Measurements from ENCODE around the gene HSD17B1. TPM values are rescaled to one million over a fixed set of nuclear protein-coding genes. Genes with fewer than 3 reads are reported as not detected.

Gene HSD17B1
- total and polyA plus RNA-seq, 2 of the 4 experiments (the other 2 are of a cell fraction), result 0.72 to 1.4 TPM

GRCh38 chr17:42586514-42587230 is 33.9 kb downstream of the HSD17B1 start:
- H3K27ac ChIP-seq (ENCODE audit: insufficient read depth, low read length), result no peak overlapping the region
- no peak overlapping the region for H3K18ac ChIP-seq (ENCODE audit: low read depth, low read length)
- no peak overlapping the region for H2BK120ac ChIP-seq (ENCODE audit: low read depth, low read length)
- H3K27me3 ChIP-seq (ENCODE audit: control insufficient read depth, insufficient read depth, low read length), result no peaks in the 10 kb centered on the region
- peaks cover 17% of the 10 kb centered on the region; the same call in 1 of the 2 replicates for H4K20me1 ChIP-seq (ENCODE audit: insufficient read depth, low read length)
- H3K9me1 ChIP-seq (ENCODE audit: insufficient read depth, low read length), result no peaks in the 10 kb centered on the region; the same call in 1 of the 2 replicates
- ChIA-PET POLR2A (ENCODE audit: unreplicated experiment) (no interaction called here), CTCF (interaction anchor here (1.7 kb wide), 1 partner anchor 9 kb away, joined by 5 read pairs; the partner anchor contains the start of gene PSMC3IP)
- no peak overlapping the region for H3K4ac ChIP-seq (ENCODE audit: low read depth, low read length)
- H3K23ac ChIP-seq (ENCODE audit: low read depth, low read length), result no peak overlapping the region
- no peak overlapping the region for H2BK15ac ChIP-seq (ENCODE audit: low read depth, low read length)
- H4K8ac ChIP-seq (ENCODE audit: low read depth in 2 of 2, low read length in 2 of 2), result no peak overlapping the region
- DNase-seq (no peak), ATAC-seq (ENCODE audit: low read depth) (no peak)
- no peaks in the 10 kb centered on the region for H3K4me1 ChIP-seq (ENCODE audit: control insufficient read depth, insufficient read depth, low read length)
- BruUV-seq (replicated peaks), result no TSS peak
- H2AK9ac ChIP-seq (replicated peaks; ENCODE audit: low read depth, low read length, poor library complexity), result no peak overlapping the region
- H3K56ac ChIP-seq (ENCODE audit: extremely low read depth, insufficient read depth, low read length), result no peak overlapping the region
- in situ Hi-C loops (cut with MboI; ENCODE audit: low sequenced_read_pairs), result no loop called here
- no peak overlapping the region for H3K4me2 ChIP-seq (ENCODE audit: low read depth, low read length)
- no CpG with 5 or more reads among the region's 7 CpGs for WGBS, 2 experiments (ENCODE audit: extremely low coverage in 2 of 2, insufficient read length in 1 of 2)
- no peak overlapping the region for H3K4me3 ChIP-seq (ENCODE audit: insufficient read depth, low read depth, low read length)
- no peak overlapping the region for H2AK5ac ChIP-seq (ENCODE audit: low read depth, low read length)
- H4K5ac ChIP-seq (ENCODE audit: low read depth, low read length), result no peak overlapping the region
- no peak overlapping the region for H2BK5ac ChIP-seq (ENCODE audit: low read depth, low read length, poor library complexity, severe bottlenecking)
- no peak overlapping the region for H2BK20ac ChIP-seq (ENCODE audit: low read depth, low read length)
- no peak overlapping the region for H4K91ac ChIP-seq (ENCODE audit: insufficient read depth, low read depth, low read length)
- no peak overlapping the region for H2AFZ ChIP-seq (replicated peaks; ENCODE audit: low read length, poor library complexity)
- 0 out of 4 replicates have a peak, but pooled peaks cover 4 to 9% of the 10 kb centered on the region in 2 experiments for H3K79me1 ChIP-seq (ENCODE audit: low read depth in 1 of 2, low read length in 2 of 2)
- H3K36me3 ChIP-seq (ENCODE audit: control insufficient read depth, insufficient read depth, low read length), result peaks cover 67% of the 10 kb centered on the region
- intact Hi-C loops (cut with micrococcal nuclease), result no loop called here
- no peak overlapping the region for H3K14ac ChIP-seq (replicated peaks; ENCODE audit: low read depth, low read length)
- dilution Hi-C loops (cut with HindIII; ENCODE audit: low sequenced_read_pairs, unreplicated experiment), result no loop called here
- no peaks in the 10 kb centered on the region for H3K9me3 ChIP-seq (ENCODE audit: control insufficient read depth, insufficient read depth, low read length)
- no peak overlapping the region for H3K9ac ChIP-seq (ENCODE audit: low read depth, low read length)
- TF ChIP-seq USF2 (IDR thresholded peaks at IDR 0.05; ENCODE audit: low read depth, low read length), result no peak
- no peak for TF ChIP-seq CEBPB (IDR thresholded peaks at IDR 0.05; ENCODE audit: low read depth, low read length)
- no peak for TF ChIP-seq POLR2A (IDR thresholded peaks at IDR 0.05; ENCODE audit: low read depth, low read length)
- TF ChIP-seq MAFK (IDR thresholded peaks at IDR 0.05; ENCODE audit: low read depth, low read length), result no peak
- TF ChIP-seq MXI1 (IDR thresholded peaks at IDR 0.05; ENCODE audit: borderline replicate concordance, low read depth, low read length), result no peak

Data from IMR-90 (cell line).